Ishikawa (cell line): ENCODE measurements around the gene RHBDD1.

Experiments used
- CEBPB ChIP-seq: IDR thresholded peaks from 2 replicates; pipeline ENCODE4 v1.6.1; 2012
- FOXM1 ChIP-seq: IDR thresholded peaks from 2 replicates; pipeline ENCODE4 v1.6.1; 2012; ENCODE audit warnings: low read depth, borderline replicate concordance
- MAX ChIP-seq: IDR thresholded peaks from 2 replicates; pipeline ENCODE4 v1.6.1; 2012
- NFIC ChIP-seq: IDR thresholded peaks from 2 replicates; pipeline ENCODE4 v1.6.1; 2012
- RAD21 ChIP-seq: IDR thresholded peaks from 2 replicates; pipeline ENCODE4 v1.6.1; 2012; ENCODE audit warnings: low read depth
- REST ChIP-seq: IDR thresholded peaks from 2 replicates; pipeline ENCODE4 v1.6.1; 2012; ENCODE audit warnings: low read depth, mild to moderate bottlenecking
- TAF1 ChIP-seq: IDR thresholded peaks from 2 replicates; pipeline ENCODE4 v1.6.1; 2012; ENCODE audit warnings: low read depth, mild to moderate bottlenecking
- USF1 ChIP-seq: IDR thresholded peaks from 2 replicates; pipeline ENCODE4 v1.6.1; 2012
- YY1 ChIP-seq: IDR thresholded peaks from 2 replicates; pipeline ENCODE4 v1.6.1; 2012; ENCODE audit warnings: low read depth
- ZBTB7A ChIP-seq: IDR thresholded peaks from 2 replicates; pipeline ENCODE4 v1.6.1; 2012; ENCODE audit warnings: low read depth

GRCh38 chr2:226837334-226837733 is 1.5 kb downstream of the RHBDD1 start:
- no peak for TF ChIP-seq YY1
- TF ChIP-seq FOXM1: no peak
- TF ChIP-seq RAD21: no peak
- no peak for TF ChIP-seq NFIC
- no peak for TF ChIP-seq TAF1
- no peak for TF ChIP-seq USF1
- TF ChIP-seq ZBTB7A: no peak
- no peak for TF ChIP-seq REST
- no peak for TF ChIP-seq MAX
- TF ChIP-seq CEBPB: no peak
